GM12874 (cell line): ENCODE data around the gene UBE2G1.

Experiments
- CTCF ChIP-seq: IDR thresholded peaks from 2 replicates; pipeline ENCODE4 v1.5.1; 2011; ENCODE audit warnings: low read depth, mild to moderate bottlenecking, control low read depth, low read length, moderate library complexity; ENCODE audit not compliant: insufficient read depth

Gene UBE2G1

GRCh38 chr17:4405699-4406098 lies 39.2 kb upstream of the UBE2G1 start:
- TF ChIP-seq CTCF: no peak

GRCh38 chr17:4405038-4405669 lies 38.7 kb upstream of the UBE2G1 start:
- no peak for TF ChIP-seq CTCF

- no peak for TF ChIP-seq CTCF
Observed at GRCh38 chr17:4397840-4398239, 31.4 kb upstream of the UBE2G1 start.

GRCh38 chr17:4395111-4395478 lies 28.6 kb upstream of the UBE2G1 start:
- TF ChIP-seq CTCF: no peak

GRCh38 chr17:4394208-4395110 lies 28.0 kb upstream of the UBE2G1 start:
- TF ChIP-seq CTCF: no peak

- no peak for TF ChIP-seq CTCF
Observed at GRCh38 chr17:4393806-4394205, 27.3 kb upstream of the UBE2G1 start.

GRCh38 chr17:4389079-4389478 lies 22.6 kb upstream of the UBE2G1 start:
- TF ChIP-seq CTCF: no peak
